ENCODE data around the gene NTM.

The NTM gene

DNA sequence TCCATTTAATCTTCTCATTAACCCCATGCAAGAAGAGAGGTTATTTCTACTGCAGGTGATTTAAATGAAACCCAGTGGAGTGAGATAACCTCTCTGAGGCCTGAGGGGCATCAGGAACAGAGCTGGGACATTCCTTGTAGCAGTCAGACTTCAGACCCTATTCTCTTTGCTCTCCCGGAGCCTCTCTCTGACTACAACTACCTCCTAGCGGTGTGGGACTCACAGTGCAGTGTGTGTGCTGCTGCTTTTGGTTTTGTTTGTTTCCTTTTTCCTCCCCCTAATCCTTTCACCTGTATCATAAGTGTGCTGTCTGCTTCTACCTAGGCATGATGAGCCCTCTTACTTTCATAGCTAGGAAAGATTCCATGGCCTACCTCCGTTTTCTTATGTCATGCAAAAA lies 769.6 kb downstream of the NTM start:
- DNase-seq (ENCODE audit: low read depth in 2 of 2) = no peak

DNA sequence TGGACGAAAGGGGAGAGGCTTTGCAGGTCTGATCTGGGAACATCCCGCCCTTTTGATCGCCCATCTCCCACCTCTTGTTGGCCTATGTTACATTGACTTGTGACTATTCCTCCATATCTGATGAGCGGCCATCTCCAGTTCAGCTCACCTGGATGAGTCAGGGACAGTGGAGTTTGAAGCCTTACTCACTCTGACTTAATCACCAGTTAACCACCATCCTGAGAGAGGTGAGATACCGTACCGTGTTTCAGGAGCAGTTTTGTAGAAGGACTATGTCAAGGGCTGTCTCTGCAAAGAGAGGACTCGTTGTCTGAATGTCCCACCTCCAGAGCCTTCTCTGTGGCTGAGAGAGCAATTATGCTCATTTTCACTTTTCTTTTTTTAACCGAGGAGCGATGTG lies 771.7 kb downstream of the NTM start:
- DNase-seq (ENCODE audit: low read depth in 2 of 2) = no peak

DNA sequence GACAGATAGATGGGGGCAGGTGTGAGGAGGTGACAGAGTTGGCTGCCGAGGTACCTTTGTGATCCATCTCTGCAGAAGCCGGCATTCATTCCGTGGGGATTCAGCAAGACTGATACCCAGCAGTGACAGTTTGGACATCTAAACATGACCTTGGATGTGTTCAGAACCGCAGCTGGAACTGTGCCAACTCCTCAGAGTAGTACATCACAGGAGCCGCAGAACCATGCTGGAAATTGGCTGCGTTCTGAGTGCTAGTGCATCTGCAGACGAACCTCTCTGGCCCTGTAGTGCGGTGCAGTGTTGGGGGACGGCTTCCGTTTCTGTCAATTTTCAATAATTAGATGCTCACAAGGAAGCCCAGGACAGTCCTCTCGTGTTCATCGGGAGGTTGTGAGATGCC lies 772.1 kb downstream of the NTM start:
- no peak for DNase-seq (ENCODE audit: low read depth in 2 of 2)

DNA sequence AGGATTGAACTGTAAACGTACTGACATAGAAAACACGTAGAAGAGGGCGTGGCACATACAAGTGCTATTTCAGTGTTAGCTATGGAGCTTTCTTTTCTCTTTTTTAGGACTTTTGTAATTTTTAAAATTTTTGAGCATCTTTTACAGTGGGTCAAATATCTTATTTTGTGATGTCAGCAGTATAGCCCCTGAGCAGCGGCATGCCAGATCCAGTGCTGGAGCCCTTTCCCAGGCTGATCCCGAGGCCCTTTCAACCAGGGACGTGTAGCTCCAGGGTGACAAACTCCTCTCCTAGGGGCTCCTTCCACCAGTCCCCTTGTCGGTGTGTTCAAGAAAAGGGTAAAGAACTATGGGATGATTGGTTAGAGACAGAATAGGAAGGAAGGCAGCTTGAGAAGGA lies 777.0 kb downstream of the NTM start:
- DNase-seq (ENCODE audit: low read depth in 2 of 2) = no peak

DNA sequence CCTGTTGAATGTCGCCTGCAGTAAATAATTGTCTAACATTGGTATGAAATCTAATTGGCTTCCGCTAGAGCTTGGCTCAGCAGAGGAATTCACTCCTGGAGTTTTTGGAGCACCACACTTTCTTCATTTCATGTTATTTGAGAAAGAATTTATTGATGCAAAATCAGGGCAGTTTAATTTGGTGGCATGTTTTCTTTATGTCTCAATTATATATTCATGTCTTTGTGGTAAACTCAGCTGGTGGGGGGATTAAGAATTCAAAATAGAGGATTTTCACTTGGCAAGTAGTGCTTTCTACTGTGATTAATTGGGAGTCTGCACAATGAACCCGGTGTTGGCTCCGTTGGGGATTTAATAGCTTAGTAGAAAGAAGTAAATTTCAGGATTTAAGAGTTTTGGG lies 784.4 kb downstream of the NTM start:
- DNase-seq (ENCODE audit: low read depth in 2 of 2) = no peak

DNA sequence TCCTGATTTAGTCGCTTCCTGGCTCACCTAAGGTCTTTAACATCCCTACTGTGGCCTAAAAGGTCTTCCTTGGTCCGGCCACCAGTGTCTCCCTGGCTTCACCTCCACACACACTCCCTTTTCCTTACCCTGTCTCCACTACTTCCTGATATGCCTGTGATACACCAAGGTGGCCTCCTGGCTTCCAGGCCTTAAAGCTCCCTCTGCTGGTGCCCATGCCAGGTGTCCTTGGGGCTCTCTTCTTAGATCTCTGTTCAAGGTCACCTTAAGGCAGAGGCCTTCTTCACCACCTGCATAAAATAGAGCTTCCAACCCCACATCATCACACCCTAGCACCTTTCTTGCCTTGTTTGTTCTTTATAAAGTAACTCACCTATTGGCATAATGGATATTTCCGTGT lies 787.7 kb downstream of the NTM start:
- no peak for DNase-seq (ENCODE audit: low read depth in 2 of 2)

DNA sequence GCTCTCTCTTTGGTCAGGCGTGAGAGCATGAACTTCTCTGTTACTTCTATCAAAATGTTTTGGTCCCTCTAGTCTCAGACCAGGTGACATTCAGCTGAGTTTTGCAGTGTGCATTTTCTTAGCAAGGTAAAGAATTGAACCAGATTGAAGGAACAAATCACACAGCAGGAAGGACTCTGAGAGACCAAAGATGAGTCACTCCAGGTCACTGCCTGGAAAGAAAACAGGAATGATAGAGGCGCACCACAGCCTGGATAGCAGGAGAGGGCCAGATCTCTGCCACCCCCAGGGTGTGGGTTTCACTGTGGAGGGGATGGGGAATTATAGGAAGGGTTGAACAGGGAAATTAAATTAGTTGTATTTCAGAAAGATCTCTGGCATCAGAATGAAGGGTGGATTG lies 788.3 kb downstream of the NTM start:
- DNase-seq (ENCODE audit: low read depth in 2 of 2) = no peak

DNA sequence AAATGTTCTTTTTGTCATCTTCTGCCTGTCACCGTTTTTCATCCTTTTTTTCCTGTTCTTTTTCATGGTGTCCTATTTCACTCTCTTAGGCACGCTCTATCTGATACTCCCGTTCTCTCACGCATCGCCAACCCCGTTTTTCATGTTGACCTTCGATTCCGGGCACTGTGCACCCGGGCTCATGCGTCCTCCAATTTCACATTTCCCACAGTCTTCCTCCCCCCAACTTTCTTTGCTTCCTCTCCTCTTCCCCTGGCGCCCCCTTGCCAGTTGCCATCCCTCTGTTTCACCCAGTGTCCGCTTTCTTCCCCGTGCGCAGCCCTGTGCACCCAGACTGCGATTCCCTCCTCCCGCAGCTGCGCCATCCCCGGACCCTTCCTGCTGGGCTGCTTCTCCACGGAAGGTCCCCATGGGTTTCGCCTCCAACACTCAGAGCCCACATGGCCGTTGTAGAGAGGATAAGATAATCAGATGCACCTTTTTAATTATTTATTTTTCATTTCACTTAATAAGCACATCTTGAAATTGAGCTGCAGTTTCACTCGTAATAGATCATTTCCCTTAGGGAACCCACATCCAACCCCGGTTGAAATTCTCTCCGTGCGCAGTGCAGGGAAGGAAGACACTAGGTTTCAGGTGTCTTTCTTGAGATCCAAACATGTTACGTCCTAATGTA lies 791.1 kb downstream of the NTM start:
- DNase-seq (ENCODE audit: low read depth in 2 of 2) = no peak

DNA sequence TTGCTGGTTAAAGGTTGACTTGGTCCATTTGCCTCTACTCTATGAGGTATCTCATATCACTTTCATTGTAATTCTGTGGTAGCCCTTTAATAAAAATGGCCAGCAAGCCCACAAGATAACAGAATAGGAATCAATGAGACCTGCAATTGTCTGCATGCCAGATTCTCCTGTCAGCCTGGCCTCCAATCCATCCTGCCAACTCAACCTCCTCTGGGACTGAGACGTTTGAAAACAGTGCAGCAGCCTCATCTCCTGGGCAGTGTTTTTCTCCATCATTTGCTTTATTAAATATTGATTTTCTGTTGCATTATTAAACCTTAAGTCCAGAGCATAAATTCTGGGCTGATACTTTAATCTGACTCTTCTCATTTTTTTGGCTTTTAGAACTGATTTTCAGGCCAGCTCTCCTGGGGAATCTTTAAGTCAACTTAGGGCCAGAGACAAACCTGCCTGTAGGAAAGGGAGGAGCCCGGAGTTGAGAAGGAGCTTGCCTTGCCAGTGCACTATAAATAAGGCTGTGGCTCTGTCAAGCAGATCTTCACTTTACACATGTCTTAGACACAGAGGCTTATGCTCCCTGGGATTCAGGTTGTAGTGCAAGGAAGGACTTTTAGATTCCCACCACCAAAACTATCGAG lies 798.0 kb downstream of the NTM start:
- no peak for DNase-seq (ENCODE audit: low read depth in 2 of 2)

DNA sequence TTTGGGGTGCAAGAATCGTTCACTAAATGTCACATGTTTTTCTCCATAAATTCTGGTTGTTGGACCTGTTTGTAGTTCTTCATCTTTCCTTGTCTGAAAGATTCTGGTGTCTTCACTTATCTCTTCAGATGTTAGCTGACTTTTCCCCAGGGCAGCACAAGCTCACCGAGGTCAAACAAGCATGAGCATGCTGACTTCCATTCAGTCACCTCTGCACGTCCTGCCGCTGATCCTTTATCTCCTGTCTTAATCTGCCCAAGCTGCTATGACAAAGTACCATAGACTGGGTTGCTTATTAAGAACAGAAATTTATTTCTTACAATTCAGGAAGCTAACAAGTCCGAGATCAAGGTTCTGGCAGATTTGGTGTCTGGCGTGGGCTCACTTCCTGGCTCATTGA lies 800.6 kb downstream of the NTM start:
- no peak for DNase-seq (ENCODE audit: low read depth in 2 of 2)

DNA sequence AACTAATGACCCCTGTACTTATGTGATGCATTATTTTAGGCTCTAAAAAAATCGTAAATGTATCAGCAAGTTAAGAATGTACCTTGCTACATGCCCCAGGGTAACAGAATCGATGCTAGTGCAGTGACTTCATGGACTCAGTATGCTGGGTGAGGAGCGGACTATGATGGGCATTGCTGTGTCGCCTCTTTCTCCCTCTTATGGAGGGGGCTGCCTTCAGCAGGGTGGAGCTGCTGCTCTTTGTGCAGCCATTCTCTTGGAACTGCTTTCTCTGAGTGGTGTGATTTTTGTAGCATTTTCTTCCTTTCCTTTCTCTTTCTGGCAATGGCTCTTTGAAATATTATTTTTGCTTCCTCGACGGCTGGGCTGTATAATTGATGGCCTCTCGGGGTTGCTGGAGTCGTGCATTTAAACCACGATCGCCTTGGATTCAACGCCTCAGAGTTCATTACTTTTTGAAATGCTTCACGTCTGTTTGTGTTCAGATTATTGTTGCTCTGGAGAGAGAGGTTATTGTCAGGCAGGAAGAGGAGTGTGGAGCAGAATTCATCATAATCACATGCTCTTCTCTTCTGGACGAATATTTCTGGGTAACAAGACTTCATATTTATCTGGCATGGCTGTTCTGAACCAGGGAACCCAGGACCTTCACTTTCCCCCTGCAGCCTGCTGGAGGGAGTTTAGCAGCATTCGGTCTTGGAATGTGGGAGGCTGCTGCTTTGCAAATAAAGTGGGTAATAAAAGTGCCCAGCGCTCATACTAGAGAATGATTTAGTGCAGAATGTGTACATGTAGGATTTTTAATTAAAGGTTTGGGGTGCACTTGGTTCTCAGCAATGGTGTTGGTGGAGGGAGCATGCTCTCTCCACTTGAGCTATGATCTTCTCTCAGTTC lies 804.2 kb downstream of the NTM start:
- no peak for DNase-seq (ENCODE audit: low read depth in 2 of 2)

DNA sequence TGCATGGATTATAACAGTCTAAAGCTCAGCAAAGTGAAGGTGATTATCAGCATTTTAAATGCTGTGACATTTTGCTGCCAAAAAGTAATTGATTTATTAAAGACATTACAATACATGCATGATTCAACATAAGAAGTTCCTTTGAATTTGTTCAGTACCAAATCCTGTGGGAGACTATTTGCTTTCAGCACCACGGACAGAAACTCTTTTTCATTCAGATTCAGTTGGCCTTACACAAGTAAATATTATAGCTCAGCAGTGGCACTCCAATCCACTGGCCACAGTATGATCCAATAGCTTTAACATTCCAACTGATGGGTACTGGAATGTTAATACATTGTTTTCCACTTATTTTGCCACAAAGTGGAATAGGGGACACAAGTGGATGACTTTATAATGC lies 806.7 kb downstream of the NTM start:
- DNase-seq (ENCODE audit: low read depth in 2 of 2) = no peak

DNA sequence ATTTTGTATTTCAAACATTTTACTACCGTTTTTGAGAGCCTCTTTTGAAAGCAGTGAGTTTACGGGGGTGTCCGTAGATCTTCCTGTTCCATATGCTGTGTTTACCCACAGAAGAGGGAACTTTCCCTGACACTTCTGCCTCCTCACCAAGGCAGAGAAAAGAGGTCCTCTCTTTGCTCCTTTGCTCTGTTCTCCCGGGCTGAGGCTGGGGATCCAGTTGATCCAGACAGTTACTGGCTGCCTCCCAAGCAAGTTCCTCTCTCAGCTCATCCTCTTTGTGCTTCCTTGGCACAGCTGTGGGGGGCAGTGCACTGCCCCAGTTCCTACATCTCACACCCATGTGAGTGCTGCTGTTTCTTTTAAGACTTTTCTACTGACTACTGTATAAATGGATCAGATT lies 813.7 kb downstream of the NTM start:
- no peak for DNase-seq (ENCODE audit: low read depth in 2 of 2)

DNA sequence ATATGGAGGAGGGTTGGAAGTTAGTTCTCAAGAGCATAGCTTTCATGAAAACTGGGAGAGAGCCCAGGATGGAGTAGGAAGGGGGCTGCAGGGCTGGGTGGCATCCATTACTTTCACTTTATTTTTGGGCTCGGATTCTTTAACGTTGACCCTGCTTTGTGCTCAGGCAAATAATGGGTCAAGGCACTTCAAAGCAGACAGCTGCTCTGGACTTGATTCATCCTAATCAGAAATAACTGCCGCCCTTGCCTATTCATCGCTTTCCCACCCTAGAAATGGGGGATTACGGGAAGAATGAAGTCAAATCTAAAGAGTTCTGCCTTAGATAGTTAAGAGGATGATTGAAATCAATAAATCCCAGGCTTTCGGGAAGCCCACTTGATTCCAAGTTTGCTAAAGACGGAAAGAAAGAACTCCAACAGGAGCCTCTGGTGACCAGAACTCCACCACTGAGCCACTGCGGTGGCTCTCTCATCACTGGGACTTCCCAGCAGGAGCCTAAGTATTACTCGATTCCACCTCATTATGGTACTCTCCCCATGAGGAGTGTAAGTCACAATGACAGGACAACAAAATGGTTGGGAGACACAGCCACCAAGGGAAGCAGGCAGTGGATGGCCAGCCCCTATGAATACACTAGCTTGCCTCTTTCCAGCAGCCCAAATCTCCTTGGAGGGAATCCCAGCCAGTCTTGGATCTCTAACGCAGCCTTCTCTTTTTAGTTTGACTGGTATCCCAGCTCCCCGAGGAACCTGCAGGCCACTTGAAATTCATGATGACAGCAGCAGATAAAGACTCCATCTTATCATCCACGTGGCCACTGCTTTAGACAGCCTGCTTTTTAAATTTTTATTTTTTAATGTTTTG lies 815.5 kb downstream of the NTM start:
- DNase-seq (ENCODE audit: low read depth in 2 of 2) = no peak

DNA sequence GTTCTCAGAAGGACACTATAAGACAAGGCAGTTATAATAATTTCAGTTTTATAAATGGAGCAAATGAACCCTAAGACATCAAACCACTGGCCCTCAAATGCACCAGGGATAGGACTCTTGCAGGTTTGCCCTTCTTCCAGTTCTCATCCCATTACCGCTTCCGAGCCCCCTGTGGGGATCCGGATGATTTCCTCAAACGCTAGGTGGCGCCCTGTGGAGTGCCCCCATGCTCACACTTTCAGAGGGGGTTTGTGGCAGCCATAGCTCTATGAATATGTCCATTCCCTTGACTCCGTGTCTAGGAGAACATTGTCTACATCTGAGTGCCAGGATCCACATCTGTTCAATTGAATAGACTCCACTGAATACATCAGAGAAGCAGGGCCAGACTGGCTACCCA lies 816.3 kb downstream of the NTM start:
- no peak for DNase-seq (ENCODE audit: low read depth in 2 of 2)

DNA sequence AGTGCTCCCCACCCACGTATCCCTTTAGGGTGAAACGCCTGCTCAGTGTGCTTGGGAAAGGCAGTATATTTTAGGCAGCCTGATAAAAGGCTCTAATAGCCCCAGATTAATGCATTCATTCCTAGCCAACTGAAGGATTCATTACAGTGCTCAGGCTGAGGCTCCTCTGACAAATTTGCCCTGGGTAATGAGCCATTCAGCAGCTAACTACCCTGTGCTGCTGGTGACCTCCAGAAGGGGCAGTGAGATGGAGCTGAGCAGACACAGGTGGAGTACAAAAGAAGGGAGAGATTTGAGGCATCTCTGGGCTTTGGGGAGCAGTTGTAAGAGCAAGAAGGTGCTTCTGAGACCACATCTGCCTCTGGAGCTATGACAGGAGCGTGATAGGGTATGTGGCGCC lies 817.0 kb downstream of the NTM start:
- DNase-seq (ENCODE audit: low read depth in 2 of 2) = no peak

DNA sequence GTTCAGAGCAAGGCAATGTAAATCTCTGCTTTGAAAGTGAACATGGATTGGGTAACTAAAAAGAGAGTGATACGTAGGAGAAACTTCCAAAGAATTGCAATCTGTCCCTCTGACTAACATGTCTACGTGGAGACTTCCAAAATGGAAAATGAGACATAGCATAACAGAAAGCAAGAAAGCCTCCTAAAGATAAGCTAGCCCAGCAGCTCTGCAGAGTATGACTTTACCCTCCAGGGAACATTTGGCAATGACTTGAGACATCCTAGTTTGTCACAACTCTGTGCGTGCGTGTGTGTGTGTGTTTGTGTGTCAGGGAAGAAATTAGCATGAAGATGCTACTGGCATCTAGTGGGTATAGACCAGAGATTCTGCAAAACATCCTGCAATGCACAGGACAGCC lies 817.4 kb downstream of the NTM start:
- no peak for DNase-seq (ENCODE audit: low read depth in 2 of 2)

DNA sequence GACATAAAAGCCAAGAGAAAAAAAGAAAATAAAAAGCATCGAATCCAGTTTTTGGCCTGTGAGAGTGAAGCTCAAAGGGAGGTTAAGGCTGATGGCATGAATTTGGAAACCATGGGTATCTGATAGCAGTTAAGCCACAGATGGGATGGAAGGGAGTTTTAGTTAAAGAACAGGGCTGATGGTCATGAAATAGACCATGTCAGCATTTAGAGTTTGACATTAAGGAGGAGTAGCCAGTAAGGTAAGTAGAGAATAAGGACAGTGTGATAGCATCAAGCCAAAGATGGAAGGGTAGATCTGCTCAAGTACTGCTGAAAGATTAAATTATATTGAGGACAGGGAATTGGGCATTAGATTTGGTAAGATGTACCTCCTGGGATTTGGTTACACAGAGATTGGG lies 826.5 kb downstream of the NTM start:
- DNase-seq (ENCODE audit: low read depth in 2 of 2) = no peak

DNA sequence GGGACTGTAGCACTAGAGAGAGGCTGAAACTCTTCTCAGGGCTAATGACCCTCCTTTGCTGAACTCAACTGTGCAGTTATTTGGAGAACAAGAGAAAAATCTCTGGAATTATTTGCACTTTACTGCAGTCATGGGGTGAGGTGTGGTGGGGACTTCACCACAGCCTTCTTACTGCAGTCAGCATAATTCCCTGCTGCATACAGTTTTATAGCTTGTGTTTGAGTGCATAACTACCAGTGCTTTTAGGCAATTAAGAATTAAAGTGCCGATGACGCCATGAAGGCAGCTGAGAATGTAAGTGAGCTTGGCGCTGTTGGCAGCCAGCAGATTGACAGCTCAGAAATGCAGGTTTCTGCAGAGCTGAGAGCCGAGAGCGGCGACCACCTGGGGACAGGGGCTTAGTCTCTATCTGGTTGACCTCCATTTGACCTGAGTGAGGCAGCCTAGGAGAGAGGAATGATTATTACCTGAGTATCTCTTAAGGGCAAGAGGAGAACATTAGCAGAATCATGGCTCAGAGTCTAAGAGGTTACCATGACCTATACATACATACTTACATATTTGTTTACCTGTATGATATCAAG lies 830.0 kb downstream of the NTM start:
- no peak for DNase-seq (ENCODE audit: low read depth in 2 of 2)

DNA sequence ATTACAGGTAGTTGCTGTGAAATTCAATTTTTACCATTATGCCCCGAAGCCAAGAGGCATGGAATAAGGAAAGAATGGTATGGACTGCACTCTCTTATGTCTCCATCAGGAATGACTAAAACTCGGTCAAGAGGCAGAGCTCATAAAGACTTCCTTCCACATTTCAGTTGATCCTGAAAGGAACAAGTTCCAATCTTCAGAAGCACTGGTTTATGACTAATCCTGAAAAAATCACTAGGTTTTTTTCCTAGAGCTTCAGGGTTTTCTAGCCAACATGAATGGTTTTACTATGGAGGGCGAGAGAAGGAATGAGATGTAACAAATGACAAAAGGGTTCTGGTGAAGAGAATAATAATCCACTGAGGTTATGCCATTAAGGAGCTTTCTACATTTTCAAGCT lies 832.2 kb downstream of the NTM start:
- DNase-seq (ENCODE audit: low read depth in 2 of 2) = no peak

DNA sequence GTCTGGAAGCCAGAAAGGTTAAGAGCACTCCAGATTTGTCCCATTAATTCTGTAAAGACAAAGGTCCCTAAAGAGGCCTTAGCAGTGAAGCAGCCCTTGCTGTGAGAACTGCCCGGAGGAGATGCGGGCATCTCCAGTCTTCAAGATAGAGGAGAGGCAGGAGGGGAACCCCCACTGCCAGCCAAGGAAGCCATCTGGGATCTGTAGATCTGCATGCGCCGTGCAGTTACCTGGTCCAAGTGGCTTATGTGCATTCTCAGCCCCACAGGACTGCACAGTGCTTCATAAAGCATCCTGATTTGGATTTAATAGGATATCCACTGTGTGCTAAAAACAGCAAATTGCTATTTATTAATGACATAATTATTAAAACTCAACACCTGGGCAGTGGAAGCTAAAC lies 834.6 kb downstream of the NTM start:
- DNase-seq (ENCODE audit: low read depth in 2 of 2) = no peak

DNA sequence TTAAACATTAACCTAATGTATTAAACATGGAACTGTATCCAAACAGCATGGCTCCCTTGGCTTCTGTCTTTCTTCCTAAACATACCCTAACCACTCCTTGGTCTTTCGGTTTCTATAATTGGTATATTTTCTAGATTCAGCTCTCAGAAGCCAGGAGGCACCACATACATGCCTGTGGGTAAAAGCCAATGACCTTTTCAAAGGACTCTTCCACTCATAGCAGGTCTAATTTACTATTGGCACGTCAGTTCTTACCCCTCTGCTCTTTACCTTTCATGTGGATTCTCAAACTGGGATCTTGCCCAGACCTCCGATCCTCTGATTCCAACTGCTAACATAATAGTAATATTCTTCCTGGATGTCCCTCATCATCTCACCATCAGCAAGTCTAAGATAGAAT lies 835.1 kb downstream of the NTM start:
- no peak for DNase-seq (ENCODE audit: low read depth in 2 of 2)
